Gastrocnemius medialis (tissue), 4 donors: Measurements from ENCODE around the gene MAPK11.

Source experiments
- CTCF ChIP-seq, 5 experiments: fragments of 450-650 bp in 3 of 5; fragments of 200-600 bp in 2 of 5; sonication (generic) in 2 of 5; IDR thresholded peaks in 4 of 5; conservative IDR thresholded peaks in 1 of 5; 1 replicate in 4 of 5; 2 replicates in 1 of 5; pipeline ENCODE4 v1.5.1; 2016 to 2019; ENCODE audit warnings: antibody characterized with exemption in 5 of 5, mild to moderate bottlenecking in 3 of 5, moderate library complexity in 3 of 5
- POLR2A ChIP-seq, 2 donors: fragments of 450-650 bp; IDR thresholded peaks; one replicate each; pipeline ENCODE4 v1.6.1; 2017; ENCODE audit warnings: antibody characterized with exemption in 2 of 2, mild to moderate bottlenecking in 2 of 2, moderate library complexity in 2 of 2

GRCh38 chr22:50312371-50312770, 42.2 kb upstream of the MAPK11 start:
- TF ChIP-seq CTCF (IDR thresholded peaks at IDR 0.05 in 4 of 5, conservative IDR thresholded peaks at IDR 0.05 in 1 of 5) (no peak), POLR2A (IDR thresholded peaks at IDR 0.05) (no peak)
